ENCODE measurements around the gene PTMA.

Gene PTMA

GRCh38 chr2:231676243-231676642 is 32.1 kb upstream of the PTMA start:
- DNase-seq (ENCODE audit: low spot score) = no peak

- peak; percentile 71 for DNase-seq (ENCODE audit: low spot score)
Observed at GRCh38 chr2:231677632-231678104, 30.7 kb upstream of the PTMA start.

GRCh38 chr2:231679908-231680284 is 28.4 kb upstream of the PTMA start:
- DNase-seq (ENCODE audit: low spot score) = peak; percentile 66

DNA sequence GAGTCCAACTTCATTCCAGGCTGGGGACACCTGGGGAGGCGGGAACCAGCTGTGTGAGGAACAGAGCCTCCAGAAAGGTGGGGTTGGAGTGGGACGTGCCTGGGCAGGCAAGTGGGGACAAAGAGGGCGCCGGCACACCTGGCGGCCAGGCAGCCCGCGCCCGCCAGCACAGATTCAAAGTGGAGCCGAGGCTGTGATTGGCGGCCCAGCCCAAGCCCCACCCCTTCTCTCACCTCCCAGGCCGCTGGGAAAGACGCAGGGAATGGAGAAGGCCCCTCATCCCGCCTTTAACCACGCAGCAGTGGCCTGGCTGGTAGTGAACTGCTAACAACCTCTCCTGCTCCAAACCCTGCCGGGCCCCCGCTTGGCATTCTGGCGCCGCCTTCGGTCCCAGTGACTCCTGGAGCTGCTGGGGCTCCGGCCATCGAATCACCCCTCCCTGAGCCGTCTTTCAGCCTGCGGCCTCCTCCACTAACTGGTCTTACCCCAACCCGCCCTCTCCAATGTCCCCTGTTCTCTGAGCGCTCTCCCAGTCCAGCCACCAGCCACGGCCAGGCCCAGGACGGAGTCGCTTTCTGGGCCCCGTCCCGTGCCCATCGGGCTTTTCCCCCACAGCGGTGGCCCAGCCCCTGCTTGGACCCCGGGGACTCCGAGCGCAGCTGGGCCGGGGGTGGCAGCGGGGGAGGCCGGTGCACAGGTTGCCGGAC is 27.9 kb upstream of the PTMA start:
- DNase-seq (ENCODE audit: low spot score) = no peak

GRCh38 chr2:231680992-231681852 is 27.1 kb upstream of the PTMA start:
- DNase-seq (ENCODE audit: low spot score) = peak; percentile 63

GRCh38 chr2:231682603-231683291 is 25.6 kb upstream of the PTMA start:
- no peak for DNase-seq (ENCODE audit: low spot score)

DNA sequence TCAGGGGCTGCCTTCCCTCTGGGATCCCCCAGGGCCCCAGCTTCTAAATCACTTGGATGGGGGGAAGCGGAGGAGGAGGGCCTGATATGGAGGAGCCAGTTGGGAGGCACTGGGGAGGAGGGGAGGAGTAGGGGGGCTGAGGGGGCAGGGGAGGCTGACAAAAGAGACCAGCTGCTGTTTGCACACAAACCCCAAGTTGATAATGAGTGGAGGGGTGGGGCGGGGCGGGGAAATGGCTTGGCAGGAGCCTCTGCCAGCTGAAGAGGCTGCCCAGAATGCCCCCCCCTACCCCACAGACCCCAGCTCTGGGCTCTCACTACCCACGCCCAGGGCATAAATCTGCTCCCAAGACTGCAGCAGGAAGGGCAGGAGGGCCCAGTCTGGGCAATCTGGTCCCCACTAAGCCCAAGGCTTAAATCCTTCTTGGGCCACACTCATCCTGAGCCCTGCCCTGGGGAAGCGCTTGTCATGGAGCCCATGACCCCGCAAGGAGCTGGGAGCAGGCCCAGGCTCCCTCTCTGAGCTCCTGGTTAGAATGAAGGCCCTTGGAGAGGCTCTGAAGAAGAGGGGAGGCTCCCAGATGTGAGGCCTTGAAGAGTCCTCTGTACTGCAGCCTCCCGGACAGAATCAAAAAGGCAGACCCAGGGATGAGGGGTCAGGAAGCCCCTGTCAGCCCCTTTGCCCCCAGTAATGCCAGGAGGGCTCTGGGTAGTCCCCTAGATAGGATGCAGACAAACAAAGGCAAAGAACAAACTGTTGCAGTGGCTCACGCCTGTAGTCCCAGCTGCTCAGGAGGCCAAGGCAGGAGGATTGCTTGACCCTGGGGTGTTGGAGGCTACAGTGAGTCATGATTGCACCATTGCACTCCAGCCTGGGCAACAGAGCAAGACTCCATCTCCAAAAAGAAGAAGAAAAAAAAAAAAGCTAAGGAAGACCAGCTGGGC is 24.8 kb upstream of the PTMA start:
- DNase-seq (ENCODE audit: low spot score) = no peak

GRCh38 chr2:231684314-231685223 is 23.8 kb upstream of the PTMA start:
- no peak for DNase-seq (ENCODE audit: low spot score)

DNA sequence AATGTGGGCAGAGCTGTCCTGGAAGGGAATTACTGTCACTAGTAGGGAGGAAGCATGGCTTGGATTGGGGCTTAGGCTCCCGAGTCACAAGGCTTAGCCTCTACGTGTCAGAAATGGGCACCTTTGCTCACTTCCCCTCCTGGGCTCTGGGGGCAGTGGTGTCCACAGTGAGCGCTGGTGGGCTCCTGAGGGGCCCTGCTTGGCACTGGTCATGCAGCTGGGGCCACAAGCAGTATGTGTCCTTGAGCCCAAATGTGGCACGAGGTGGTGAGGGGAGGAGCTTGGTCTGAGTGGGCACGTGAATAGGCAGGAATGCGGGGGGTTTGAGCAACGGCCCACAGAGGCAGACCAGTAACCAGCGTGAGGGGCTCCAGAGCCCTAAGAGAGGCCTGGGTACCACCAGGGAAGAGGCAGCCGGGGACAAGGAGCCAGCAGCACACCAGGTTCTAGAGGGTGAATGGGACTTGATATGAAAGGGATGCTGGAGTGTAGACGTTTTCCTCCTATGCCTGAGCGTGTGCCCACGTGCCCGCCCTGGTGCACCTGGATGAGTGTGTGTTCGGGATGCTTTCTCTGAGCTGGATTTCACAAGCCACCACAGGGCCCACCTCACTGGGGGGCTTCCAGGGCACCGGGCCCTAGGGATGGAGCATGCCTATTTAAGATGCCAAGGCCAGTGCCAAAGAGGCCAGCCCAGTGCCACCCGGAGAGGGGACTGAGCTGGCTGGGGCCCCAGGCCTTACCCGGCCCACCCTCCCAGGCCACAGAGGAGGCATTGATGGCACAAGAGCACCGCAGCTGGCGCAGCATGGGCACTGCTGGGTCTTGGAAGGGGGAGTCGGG is 22.8 kb upstream of the PTMA start:
- DNase-seq (ENCODE audit: low spot score) = no peak

GRCh38 chr2:231686192-231687100 is 21.9 kb upstream of the PTMA start:
- no peak for DNase-seq (ENCODE audit: low spot score)

DNA sequence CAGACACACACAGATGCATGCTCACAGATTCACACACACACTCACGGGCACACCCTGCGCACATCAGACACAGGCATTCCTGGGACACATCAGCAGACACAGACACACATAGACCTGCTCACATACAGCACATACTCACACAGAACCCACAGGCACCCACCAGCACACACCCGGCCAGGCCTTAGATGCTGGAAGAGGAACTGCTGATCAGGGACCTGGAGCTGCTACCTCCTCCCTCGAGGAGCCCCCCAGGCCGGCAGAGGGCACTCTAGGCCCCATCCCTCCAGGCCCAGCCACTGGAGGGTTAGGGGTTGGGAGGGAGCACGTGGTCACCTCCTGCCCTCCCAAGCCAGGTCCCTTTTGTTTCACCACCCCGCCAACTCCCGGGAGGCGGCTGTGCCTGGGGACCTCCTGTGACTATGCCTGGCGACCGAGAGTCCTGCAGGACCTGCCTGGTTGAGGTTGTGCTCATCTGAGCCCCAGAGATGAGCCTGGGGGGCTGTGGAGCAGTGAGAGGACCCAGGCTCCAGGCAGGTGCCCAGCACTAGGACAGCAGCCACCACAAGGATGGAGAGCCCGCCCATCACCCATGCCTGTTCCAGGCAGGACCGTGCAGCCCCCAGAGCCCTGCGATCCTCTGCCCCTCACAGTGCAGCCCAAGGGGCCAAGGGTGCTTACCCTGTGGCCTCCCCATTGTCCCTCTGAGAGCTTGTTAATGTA is 21.0 kb upstream of the PTMA start:
- DNase-seq (ENCODE audit: low spot score) = no peak

GRCh38 chr2:231687961-231688360 is 20.4 kb upstream of the PTMA start:
- DNase-seq (ENCODE audit: low spot score) = no peak

- DNase-seq (ENCODE audit: low spot score) = no peak
Observed at GRCh38 chr2:231688719-231689118, 19.6 kb upstream of the PTMA start.

DNA sequence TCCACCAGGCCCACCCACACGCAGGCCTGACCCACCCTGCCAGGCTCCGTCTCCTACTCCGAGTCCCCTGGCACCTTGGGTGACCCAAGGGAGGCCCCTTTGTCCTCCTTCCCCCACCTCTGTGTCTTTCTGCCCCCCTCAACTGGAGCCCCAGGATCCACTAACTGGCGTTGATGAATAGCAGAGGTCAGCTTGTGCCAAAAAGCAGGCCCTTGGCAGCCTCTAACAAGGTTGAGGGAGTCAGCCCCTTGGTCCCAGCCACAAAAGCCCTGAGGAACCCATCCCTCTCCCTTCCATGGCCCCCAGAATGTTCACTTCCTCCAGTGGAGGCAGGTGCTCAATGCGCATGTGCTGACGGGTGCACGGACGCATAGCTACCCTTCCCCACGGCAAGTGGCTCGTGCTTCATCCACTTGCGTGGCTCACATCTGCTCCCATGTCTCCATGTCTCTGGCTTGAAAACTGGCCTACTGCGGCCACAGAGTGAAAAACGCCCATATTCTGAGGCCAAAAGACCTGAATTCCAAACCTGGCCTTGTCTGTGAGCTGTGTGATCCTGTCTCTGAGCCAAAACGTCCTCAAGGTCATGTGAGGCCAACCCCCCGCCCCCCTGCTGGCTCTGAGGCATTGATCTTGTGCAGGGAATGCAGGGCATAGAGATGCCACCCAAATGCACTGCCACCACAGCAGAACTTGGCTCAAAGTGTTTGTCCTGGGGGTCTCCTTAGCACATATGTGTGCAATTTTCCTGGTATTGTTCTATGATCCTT is 19.0 kb upstream of the PTMA start:
- DNase-seq (ENCODE audit: low spot score) = no peak

DNA sequence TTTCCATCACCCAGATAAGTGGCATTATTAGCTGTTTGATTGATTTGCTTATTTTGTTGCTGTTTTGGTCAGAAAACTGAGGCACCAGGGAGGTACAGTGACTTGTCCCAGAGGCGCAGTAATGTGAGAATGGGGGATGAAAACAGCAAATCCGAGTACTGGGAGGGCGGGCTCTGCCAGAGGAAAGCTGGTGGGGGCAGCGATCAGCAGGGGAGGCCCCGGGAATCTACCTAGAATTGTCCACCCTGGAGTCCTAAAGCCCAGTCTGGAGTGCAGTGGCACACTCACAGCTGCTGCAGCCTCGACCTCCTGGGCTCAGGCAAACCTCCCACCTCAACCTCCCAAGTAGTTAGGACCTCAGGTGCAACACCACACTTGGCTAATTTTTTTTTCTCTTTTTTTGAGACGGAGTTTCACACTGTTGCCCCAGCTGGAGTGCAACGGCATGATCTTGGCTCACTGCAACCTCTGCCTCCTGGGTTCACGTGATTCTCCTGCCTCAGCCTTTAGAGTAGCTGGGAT is 17.0 kb upstream of the PTMA start:
- no peak for DNase-seq (ENCODE audit: low spot score)

DNA sequence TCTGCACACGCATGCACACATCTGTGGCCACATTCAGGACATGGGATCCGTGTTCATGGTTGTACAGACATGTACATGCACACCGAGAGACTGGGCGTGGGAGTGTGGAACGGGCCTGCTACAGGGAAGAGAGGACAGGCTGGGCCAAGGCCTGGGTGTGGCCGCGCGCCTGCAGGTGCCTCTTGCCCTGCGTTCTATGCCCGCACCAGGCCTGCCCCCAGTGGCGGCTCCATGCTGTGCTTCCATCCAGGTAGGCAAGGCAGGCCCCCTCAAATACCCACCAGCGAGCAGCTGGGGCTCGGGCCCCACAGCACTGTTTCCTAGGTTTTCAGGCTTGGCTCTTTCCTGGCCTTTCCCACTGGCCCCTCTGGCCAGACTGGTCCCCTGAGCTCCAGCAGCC is 15.5 kb upstream of the PTMA start:
- no peak for DNase-seq (ENCODE audit: low spot score)

DNA sequence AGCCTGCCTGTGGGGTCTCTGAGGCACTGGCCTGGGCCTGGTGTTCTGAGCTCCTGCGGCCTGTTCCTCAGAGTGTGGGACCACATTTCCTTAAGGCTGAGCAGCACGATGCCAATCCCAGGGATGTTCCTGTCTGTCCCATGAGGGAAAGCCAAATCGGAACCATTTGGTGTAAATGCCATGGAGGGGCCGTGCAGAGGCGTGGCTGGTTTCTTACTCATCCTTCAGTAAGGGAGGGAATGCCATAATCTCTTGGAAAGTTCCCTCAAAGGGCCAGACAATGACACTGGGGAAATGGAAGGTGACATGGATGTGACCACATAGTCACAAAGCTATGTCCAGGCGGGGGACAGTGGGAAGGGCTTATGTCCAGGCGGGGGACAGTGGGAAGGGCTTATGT is 14.4 kb upstream of the PTMA start:
- DNase-seq (ENCODE audit: low spot score) = no peak

All from COLO829 (cell line).